Uterus (tissue), 4 donors: ENCODE data around the gene SLC5A5. TPM values are rescaled to one million over a fixed set of nuclear protein-coding genes. Genes with fewer than 3 reads are reported as not detected.

ENCODE experiments used
- DNase-seq, 2 donors: peaks; one replicate each; pipeline ENCODE4 v3.0.0-alpha.2; 2019 to 2020
- H3K27ac ChIP-seq, 2 donors: fragments of 200-600 bp; sonication (generic); 1 replicate in 1 of 2; 2 replicates in 1 of 2; pipeline ENCODE4 v1.5.1; 2016 to 2018
- H3K27me3 ChIP-seq, 2 donors: fragments of 200-600 bp; sonication (generic); one replicate each; pipeline ENCODE4 v1.5.1; 2018 to 2019; ENCODE audit warnings: control low read depth in 1 of 2
- H3K36me3 ChIP-seq, 2 donors: fragments of 200-600 bp; sonication (generic); one replicate each; pipeline ENCODE4 v1.5.1; 2019; ENCODE audit warnings: control low read depth in 1 of 2
- H3K4me1 ChIP-seq, 2 donors: fragments of 200-600 bp; sonication (generic); one replicate each; pipeline ENCODE4 v1.5.1; 2018 to 2019; ENCODE audit warnings: control low read depth in 1 of 2
- H3K4me3 ChIP-seq, 2 donors: fragments of 200-600 bp; sonication (generic); 1 replicate in 1 of 2; 2 replicates in 1 of 2; pipeline ENCODE4 v1.5.1; 2018 to 2019; ENCODE audit warnings: mild to moderate bottlenecking in 1 of 2
- H3K9me3 ChIP-seq, 2 donors: fragments of 200-600 bp; sonication (generic); one replicate each; pipeline ENCODE4 v1.5.1; 2019; ENCODE audit warnings: control low read depth in 1 of 2
- CTCF ChIP-seq, 4 experiments: fragments of 200-600 bp in 2 of 4; fragments of 450-650 bp in 2 of 4; sonication (generic) in 2 of 4; IDR thresholded peaks; one replicate each; pipeline ENCODE4 v1.5.1; 2016 to 2019; ENCODE audit warnings: antibody characterized with exemption in 4 of 4, mild to moderate bottlenecking in 2 of 4, moderate library complexity in 1 of 4
- POLR2A ChIP-seq, 2 donors: fragments of 450-650 bp; IDR thresholded peaks; one replicate each; pipeline ENCODE4 v1.6.1; 2016; ENCODE audit warnings: antibody characterized with exemption in 2 of 2, mild to moderate bottlenecking in 1 of 2, moderate library complexity in 1 of 2
- intact Hi-C: fragments of 100-400 bp; cut with DNase I; formaldehyde crosslinking; loops from one replicate; pipeline ENCODE4 v1.15.1; 2023; ENCODE audit warnings: low total_unique reads
- total RNA-seq, 4 donors: library from RNA; depleted of rRNA in 3 of 4; stranded (reverse); fragments of >200 nt in 3 of 4; gene quantifications; one replicate each; pipeline versions ENCODE4 v1.1.0 to v1.2.4, GENCODE V29; 2014 to 2023
- donor health status: DM: yes; HTN: yes; CAD: no.

Gene SLC5A5
- total RNA-seq, 4 donors from 2014 or later = not detected

DNA sequence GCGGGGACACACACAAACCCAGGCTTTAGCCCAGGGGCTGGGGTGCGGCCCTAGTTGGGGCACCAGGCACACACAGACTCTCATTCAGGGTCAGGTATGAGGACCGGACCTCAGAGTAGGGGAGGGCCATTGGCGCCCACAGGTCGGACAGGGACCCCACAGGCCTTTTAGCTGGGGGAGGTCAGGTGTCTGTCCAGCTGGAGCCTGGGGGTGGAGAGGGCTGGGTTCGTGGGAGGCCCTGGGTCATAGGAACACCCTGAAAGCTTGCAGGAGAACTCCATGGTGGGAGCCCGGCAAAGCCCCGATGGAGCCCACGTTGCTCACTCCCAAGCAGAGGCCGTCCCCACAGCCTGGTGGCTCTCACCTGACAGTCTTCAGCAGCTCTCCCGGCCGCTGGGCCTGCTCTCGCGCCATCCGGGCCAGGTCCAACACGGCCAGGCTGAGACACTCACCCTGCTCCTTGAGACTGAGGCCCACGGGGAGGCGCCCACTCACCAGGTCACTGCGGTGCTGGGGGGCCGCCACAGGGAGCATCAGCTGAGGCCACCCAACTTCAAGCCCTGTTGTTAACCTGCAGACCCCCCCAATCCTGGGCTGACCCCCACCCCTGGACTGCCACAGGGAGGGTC is 29.0 kb upstream of the SLC5A5 start:
- no peak for TF ChIP-seq POLR2A (IDR thresholded peaks at IDR 0.05)
- no peak for TF ChIP-seq CTCF (IDR thresholded peaks at IDR 0.05)
- H3K36me3 ChIP-seq = no peaks in the 10 kb centered on the region
- intact Hi-C loops = no loop called here
- no peaks in the 10 kb centered on the region for H3K27me3 ChIP-seq
- H3K9me3 ChIP-seq = no peaks in the 10 kb centered on the region
- no peaks in the 10 kb centered on the region for H3K4me1 ChIP-seq
- no peak for DNase-seq
- peak overlapping the region in 1 of 2 donors; percentile 41 for H3K4me3 ChIP-seq
- no peak overlapping the region for H3K27ac ChIP-seq

GRCh38 chr19:17843292-17843827 is 28.4 kb upstream of the SLC5A5 start:
- TF ChIP-seq POLR2A (IDR thresholded peaks at IDR 0.05) (no peak), CTCF (IDR thresholded peaks at IDR 0.05) (no peak)
- DNase-seq = no peak
- intact Hi-C loops = no loop called here
- no peaks in the 10 kb centered on the region for H3K27me3 ChIP-seq
- no peaks in the 10 kb centered on the region for H3K36me3 ChIP-seq
- H3K27ac ChIP-seq = no peak overlapping the region
- no peak overlapping the region for H3K4me3 ChIP-seq
- no peaks in the 10 kb centered on the region for H3K9me3 ChIP-seq
- H3K4me1 ChIP-seq = no peaks in the 10 kb centered on the region

DNA sequence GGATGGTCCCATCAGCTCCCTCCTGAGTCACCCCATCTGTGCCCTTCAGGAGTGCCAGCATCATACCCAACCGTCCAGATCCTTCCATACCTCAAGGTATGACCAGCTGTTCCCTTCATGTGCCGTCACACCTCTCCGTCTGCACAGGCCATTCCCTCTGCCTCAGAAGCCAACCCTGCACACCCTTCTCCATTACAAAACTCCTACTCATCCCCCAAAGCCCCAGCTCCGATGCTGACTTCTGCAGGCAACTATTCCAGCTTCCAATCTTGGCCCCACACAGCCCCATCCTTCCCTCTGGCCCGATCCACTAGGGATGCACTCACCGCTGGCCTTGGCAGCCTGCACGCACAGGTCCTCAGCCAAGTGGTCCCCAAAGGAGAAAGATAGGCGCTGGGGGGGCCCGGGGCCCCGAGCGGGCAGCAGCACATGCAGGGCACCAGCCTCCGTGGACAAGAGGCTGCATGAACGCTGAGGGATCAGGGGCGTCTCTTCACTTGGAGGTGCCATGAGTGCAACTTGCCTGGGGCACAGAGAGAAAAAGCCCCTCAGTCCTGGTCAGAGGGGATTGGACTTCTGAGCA is 27.7 kb upstream of the SLC5A5 start:
- Histone ChIP-seq H3K9me3 (no peaks in the 10 kb centered on the region), H3K36me3 (no peaks in the 10 kb centered on the region), H3K4me1 (no peaks in the 10 kb centered on the region), H3K27me3 (no peaks in the 10 kb centered on the region), H3K4me3 (no peak overlapping the region), H3K27ac (no peak overlapping the region)
- no peak for DNase-seq
- no peak for TF ChIP-seq POLR2A (IDR thresholded peaks at IDR 0.05)
- TF ChIP-seq CTCF (IDR thresholded peaks at IDR 0.05) = no peak
- intact Hi-C loops = no loop called here

GRCh38 chr19:17846146-17846545 is 25.6 kb upstream of the SLC5A5 start:
- no peaks in the 10 kb centered on the region for H3K27me3 ChIP-seq
- no peak for TF ChIP-seq CTCF (IDR thresholded peaks at IDR 0.05)
- TF ChIP-seq POLR2A (IDR thresholded peaks at IDR 0.05) = no peak
- intact Hi-C loops = no loop called here

GRCh38 chr19:17847538-17848366 is 24.0 kb upstream of the SLC5A5 start, which contains the start of gene JAK3:
JAK3 (minus strand) TSS chr19:17847982; CDS start chr19:17844417, 3,565 bp downstream.
- intact Hi-C loops = no loop called here
- peak within 1 kb of the TSS; percentile 7 to 19 for H3K4me3 ChIP-seq
- no peaks in the 10 kb centered on the region for H3K4me1 ChIP-seq
- H3K27me3 ChIP-seq = no peaks in the 10 kb centered on the region
- H3K27ac ChIP-seq = peak within 1 kb of the TSS; percentile 57 to 59
- DNase-seq = no peak
- no peaks in the 10 kb centered on the region for H3K9me3 ChIP-seq
- no peaks in the 10 kb centered on the region for H3K36me3 ChIP-seq
- no peak for TF ChIP-seq CTCF (IDR thresholded peaks at IDR 0.05)
- no peak for TF ChIP-seq POLR2A (IDR thresholded peaks at IDR 0.05)

More at GRCh38 chr19:17846146-17846545, 25.6 kb upstream of the SLC5A5 start:
- Histone ChIP-seq H3K9me3 (no peaks in the 10 kb centered on the region), H3K27ac (no peak overlapping the region), H3K4me1 (no peaks in the 10 kb centered on the region), H3K4me3 (no peak overlapping the region), H3K36me3 (no peaks in the 10 kb centered on the region)
- DNase-seq = no peak
